ENCODE results near the gene RHAG. TPM values are rescaled to one million over a fixed set of nuclear protein-coding genes. Genes with fewer than 3 reads are reported as not detected.

Gene RHAG
- total RNA-seq, 1 donor from 2014 or later, result not detected

DNA sequence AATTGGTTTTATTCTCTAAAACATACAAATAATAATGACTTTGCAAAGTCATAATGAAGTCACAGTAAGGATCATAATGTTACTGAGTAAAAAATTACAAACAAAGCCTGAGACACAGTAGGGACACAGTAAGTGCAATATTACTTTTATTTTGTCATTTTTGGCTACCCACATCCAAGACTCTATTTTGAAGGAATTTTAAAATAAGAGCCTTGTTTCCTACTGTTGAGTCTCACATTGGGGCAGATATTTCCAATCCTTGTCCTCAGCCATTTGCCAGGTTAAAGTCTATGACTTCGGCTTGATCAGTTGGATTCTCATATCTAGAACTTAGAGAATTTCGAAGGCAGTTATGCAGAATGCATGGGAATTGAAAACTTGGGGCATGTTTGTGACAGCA is 10.8 kb upstream of the RHAG start:
- no peak for FAIRE-seq
- no peaks in the 10 kb centered on the region for H3K36me3 Mint-ChIP-seq (ENCODE audit: low read depth, unreplicated experiment)
- no peak overlapping the region for H3K27ac ChIP-seq (ENCODE audit: low read depth, low read length)
- H3K9ac ChIP-seq (ENCODE audit: low read length), result no peak overlapping the region
- H3K36me3 ChIP-seq (ENCODE audit: insufficient read depth, low read length), result no peaks in the 10 kb centered on the region
- H3K9me3 ChIP-seq (ENCODE audit: insufficient read depth, low read depth, low read length), result no peaks in the 10 kb centered on the region
- no peak overlapping the region for H3K4me2 ChIP-seq (ENCODE audit: low read length)
- no peaks in the 10 kb centered on the region for H3K27me3 ChIP-seq (ENCODE audit: insufficient read depth, low read length)
- no peaks in the 10 kb centered on the region for H3K79me2 ChIP-seq (ENCODE audit: insufficient read depth, low read length)
- H3K4me3 ChIP-seq (ENCODE audit: insufficient read depth, low read depth, low read length), result no peak overlapping the region
- H3K27me3 Mint-ChIP-seq (ENCODE audit: low read depth, unreplicated experiment), result no peaks in the 10 kb centered on the region
- no peaks in the 10 kb centered on the region for H3K4me1 ChIP-seq (ENCODE audit: insufficient read depth, low read length)
- no peaks in the 10 kb centered on the region for H4K20me1 ChIP-seq (ENCODE audit: insufficient read depth, low read length)
- H3K4me3 Mint-ChIP-seq (ENCODE audit: unreplicated experiment), result no peak overlapping the region
- no peak overlapping the region for H2AFZ ChIP-seq (ENCODE audit: low read depth, low read length)
- TF ChIP-seq, protein P1, sequence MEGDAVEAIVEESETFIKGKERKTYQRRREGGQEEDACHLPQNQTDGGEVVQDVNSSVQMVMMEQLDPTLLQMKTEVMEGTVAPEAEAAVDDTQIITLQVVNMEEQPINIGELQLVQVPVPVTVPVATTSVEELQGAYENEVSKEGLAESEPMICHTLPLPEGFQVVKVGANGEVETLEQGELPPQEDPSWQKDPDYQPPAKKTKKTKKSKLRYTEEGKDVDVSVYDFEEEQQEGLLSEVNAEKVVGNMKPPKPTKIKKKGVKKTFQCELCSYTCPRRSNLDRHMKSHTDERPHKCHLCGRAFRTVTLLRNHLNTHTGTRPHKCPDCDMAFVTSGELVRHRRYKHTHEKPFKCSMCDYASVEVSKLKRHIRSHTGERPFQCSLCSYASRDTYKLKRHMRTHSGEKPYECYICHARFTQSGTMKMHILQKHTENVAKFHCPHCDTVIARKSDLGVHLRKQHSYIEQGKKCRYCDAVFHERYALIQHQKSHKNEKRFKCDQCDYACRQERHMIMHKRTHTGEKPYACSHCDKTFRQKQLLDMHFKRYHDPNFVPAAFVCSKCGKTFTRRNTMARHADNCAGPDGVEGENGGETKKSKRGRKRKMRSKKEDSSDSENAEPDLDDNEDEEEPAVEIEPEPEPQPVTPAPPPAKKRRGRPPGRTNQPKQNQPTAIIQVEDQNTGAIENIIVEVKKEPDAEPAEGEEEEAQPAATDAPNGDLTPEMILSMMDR (IDR thresholded peaks at IDR 0.05; ENCODE audit: insufficient read depth, low read depth, low read length), result no peak
- no peak for TF ChIP-seq EZH2 (IDR thresholded peaks at IDR 0.05; ENCODE audit: insufficient read depth, low read length)
- H3K27ac Mint-ChIP-seq (ENCODE audit: unreplicated experiment), result no peak overlapping the region
- no peaks in the 10 kb centered on the region for H3K4me1 Mint-ChIP-seq (ENCODE audit: low read depth, unreplicated experiment)
- no peaks in the 10 kb centered on the region for H3K9me3 Mint-ChIP-seq (ENCODE audit: unreplicated experiment)
- no peak for DNase-seq (ENCODE audit: low read depth)

DNA sequence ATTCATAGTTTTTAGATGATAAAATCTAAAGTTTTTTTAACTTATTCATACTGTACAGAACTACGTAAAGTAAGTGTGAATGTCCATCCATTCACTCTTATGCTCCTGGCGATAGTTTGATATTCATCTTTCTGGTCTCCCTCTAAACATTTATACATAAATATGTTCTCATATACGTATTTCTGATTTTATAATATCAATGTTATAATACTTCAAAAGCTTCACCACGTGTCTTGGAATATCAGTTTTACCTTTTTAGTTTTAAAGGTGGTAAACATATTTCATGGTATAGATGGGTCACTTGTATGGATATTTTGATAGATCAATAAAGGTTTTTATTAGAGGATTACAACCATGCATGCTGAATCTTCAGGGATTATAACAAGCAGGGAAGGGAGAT is 10.3 kb upstream of the RHAG start:
- no peak overlapping the region for H3K27ac ChIP-seq (ENCODE audit: low read depth, low read length)
- H3K27me3 Mint-ChIP-seq (ENCODE audit: low read depth, unreplicated experiment), result no peaks in the 10 kb centered on the region
- H3K79me2 ChIP-seq (ENCODE audit: insufficient read depth, low read length), result no peaks in the 10 kb centered on the region
- no peak for TF ChIP-seq EZH2 (IDR thresholded peaks at IDR 0.05; ENCODE audit: insufficient read depth, low read length)
- H3K36me3 ChIP-seq (ENCODE audit: insufficient read depth, low read length), result no peaks in the 10 kb centered on the region
- H3K36me3 Mint-ChIP-seq (ENCODE audit: low read depth, unreplicated experiment), result no peaks in the 10 kb centered on the region
- no peaks in the 10 kb centered on the region for H3K4me1 Mint-ChIP-seq (ENCODE audit: low read depth, unreplicated experiment)
- no peaks in the 10 kb centered on the region for H3K9me3 ChIP-seq (ENCODE audit: insufficient read depth, low read depth, low read length)
- no peak overlapping the region for H2AFZ ChIP-seq (ENCODE audit: low read depth, low read length)
- no peaks in the 10 kb centered on the region for H3K9me3 Mint-ChIP-seq (ENCODE audit: unreplicated experiment)
- DNase-seq (ENCODE audit: low read depth) (no peak), FAIRE-seq (no peak)
- H3K9ac ChIP-seq (ENCODE audit: low read length), result no peak overlapping the region
- no peak overlapping the region for H3K4me2 ChIP-seq (ENCODE audit: low read length)
- H4K20me1 ChIP-seq (ENCODE audit: insufficient read depth, low read length), result no peaks in the 10 kb centered on the region
- no peak overlapping the region for H3K27ac Mint-ChIP-seq (ENCODE audit: unreplicated experiment)
- no peaks in the 10 kb centered on the region for H3K27me3 ChIP-seq (ENCODE audit: insufficient read depth, low read length)
- no peaks in the 10 kb centered on the region for H3K4me1 ChIP-seq (ENCODE audit: insufficient read depth, low read length)
- no peak overlapping the region for H3K4me3 Mint-ChIP-seq (ENCODE audit: unreplicated experiment)
- no peak overlapping the region for H3K4me3 ChIP-seq (ENCODE audit: insufficient read depth, low read depth, low read length)

DNA sequence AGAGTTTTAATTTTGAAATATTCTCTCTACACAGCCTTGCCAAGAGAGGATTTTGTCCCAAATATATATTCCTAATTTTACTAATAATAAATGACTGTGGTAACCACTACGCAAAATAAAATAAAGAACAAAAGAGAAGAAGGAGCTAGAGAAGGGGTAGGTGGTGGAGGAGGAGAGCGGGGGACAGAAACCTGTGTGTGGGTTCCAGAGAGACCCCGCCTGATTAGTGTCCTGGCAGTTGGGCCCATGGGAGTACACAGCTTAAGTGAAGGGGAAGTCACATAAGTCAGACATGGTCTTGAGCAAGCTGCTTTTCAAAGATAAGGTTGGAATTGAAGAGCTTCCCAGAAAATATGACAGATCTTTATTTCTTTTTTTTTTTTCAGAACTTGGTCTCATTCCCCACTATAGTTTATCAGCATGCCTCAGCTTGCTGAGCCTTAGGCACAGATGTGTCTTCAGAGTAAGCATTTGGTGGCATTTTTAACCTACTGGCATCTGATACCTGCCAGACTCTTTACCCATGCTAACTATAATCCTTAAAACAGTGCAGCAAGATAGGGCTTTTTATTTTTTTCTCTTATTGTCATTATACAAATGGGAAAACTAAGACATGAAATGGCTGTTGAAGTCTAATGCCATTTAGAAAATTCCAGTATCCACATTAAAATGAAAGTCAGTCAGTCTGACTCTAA is 9.6 kb upstream of the RHAG start:
- no peaks in the 10 kb centered on the region for H3K36me3 Mint-ChIP-seq (ENCODE audit: low read depth, unreplicated experiment)
- no peak for FAIRE-seq

More for the DNA sequence above, 9.6 kb upstream of the RHAG start:
- no peak overlapping the region for H3K4me3 ChIP-seq (ENCODE audit: insufficient read depth, low read depth, low read length)
- no peaks in the 10 kb centered on the region for H4K20me1 ChIP-seq (ENCODE audit: insufficient read depth, low read length)
- H3K9ac ChIP-seq (ENCODE audit: low read length), result no peak overlapping the region
- no peaks in the 10 kb centered on the region for H3K9me3 Mint-ChIP-seq (ENCODE audit: unreplicated experiment)
- no peak for DNase-seq (ENCODE audit: low read depth)
- no peak overlapping the region for H2AFZ ChIP-seq (ENCODE audit: low read depth, low read length)
- TF ChIP-seq, protein P1 (IDR thresholded peaks at IDR 0.05; ENCODE audit: insufficient read depth, low read depth, low read length), result no peak
- TF ChIP-seq EZH2 (IDR thresholded peaks at IDR 0.05; ENCODE audit: insufficient read depth, low read length), result no peak
- H3K27me3 ChIP-seq (ENCODE audit: insufficient read depth, low read length), result no peaks in the 10 kb centered on the region
- H3K27me3 Mint-ChIP-seq (ENCODE audit: low read depth, unreplicated experiment), result no peaks in the 10 kb centered on the region
- no peaks in the 10 kb centered on the region for H3K4me1 ChIP-seq (ENCODE audit: insufficient read depth, low read length)
- no peak overlapping the region for H3K27ac ChIP-seq (ENCODE audit: low read depth, low read length)
- H3K79me2 ChIP-seq (ENCODE audit: insufficient read depth, low read length), result no peaks in the 10 kb centered on the region
- H3K9me3 ChIP-seq (ENCODE audit: insufficient read depth, low read depth, low read length), result no peaks in the 10 kb centered on the region
- no peak overlapping the region for H3K4me3 Mint-ChIP-seq (ENCODE audit: unreplicated experiment)
- no peaks in the 10 kb centered on the region for H3K4me1 Mint-ChIP-seq (ENCODE audit: low read depth, unreplicated experiment)
- no peak overlapping the region for H3K27ac Mint-ChIP-seq (ENCODE audit: unreplicated experiment)
- no peaks in the 10 kb centered on the region for H3K36me3 ChIP-seq (ENCODE audit: insufficient read depth, low read length)
- H3K4me2 ChIP-seq (ENCODE audit: low read length), result no peak overlapping the region
